WTC11 (cell line): ENCODE measurements around the gene GSN. TPM values are rescaled to one million over a fixed set of nuclear protein-coding genes. Genes with fewer than 3 reads are reported as not detected.

Experiments
- ATAC-seq: fragments of 200-7000 bp; cut with Tn5 transposase; 2 replicates; pipeline ENCODE4 v1.10.0; 2021; ENCODE audit warnings: mild to moderate bottlenecking, moderate library complexity
- CTCF ChIA-PET: fragments of 300-600 bp; sonication (Branson Sonifier 250); formaldehyde crosslinking; loops from one replicate; lab custom pipeline; 2021; ENCODE audit warnings: antibody characterized with exemption; lab: Charles Lee
- POLR2A ChIA-PET: fragments of 350-600 bp; sonication (Branson Sonifier 250); formaldehyde crosslinking; loops from one replicate; lab custom pipeline; 2021; ENCODE audit warnings: antibody characterized with exemption; lab: Charles Lee
- DNase-seq: peaks from one replicate; pipeline ENCODE4 v3.0.0; 2021; ENCODE audit warnings: low spot score
- H3K27ac Mint-ChIP-seq: 2 replicates; pipeline ENCODE4 v1.8.0; 2021; ENCODE audit warnings: mixed read lengths
- H3K27me3 Mint-ChIP-seq: 2 replicates; pipeline ENCODE4 v1.8.0; 2021; ENCODE audit warnings: low read depth, mild to moderate bottlenecking, moderate library complexity, mixed read lengths
- H3K36me3 Mint-ChIP-seq: 2 replicates; pipeline ENCODE4 v1.8.0; 2021; ENCODE audit warnings: mixed read lengths
- H3K4me1 Mint-ChIP-seq: 2 replicates; pipeline ENCODE4 v1.8.0; 2022; ENCODE audit warnings: mixed read lengths
- H3K4me3 Mint-ChIP-seq: 2 replicates; pipeline ENCODE4 v1.8.0; 2021; ENCODE audit warnings: mild to moderate bottlenecking, moderate library complexity, mixed read lengths
- H3K9me3 Mint-ChIP-seq: 2 replicates; pipeline ENCODE4 v1.8.0; 2021; ENCODE audit warnings: mixed read lengths
- AR ChIP-seq: fragments of 250-450 bp; sonication (Bioruptor Pico); IDR thresholded peaks from 2 replicates; pipeline ENCODE4 v1.9.0; 2021; ENCODE audit warnings: mild to moderate bottlenecking
- E2F4 ChIP-seq: sonication (generic); formaldehyde crosslinking; IDR thresholded peaks from 2 replicates; pipeline ENCODE4 v1.8.1; 2022; ENCODE audit warnings: low read depth, mild to moderate bottlenecking, moderate library complexity, missing genetic modification reagents, borderline replicate concordance
- E2F5 ChIP-seq: sonication (generic); formaldehyde crosslinking; IDR thresholded peaks from 2 replicates; pipeline ENCODE4 v1.8.1; 2022; ENCODE audit warnings: mild to moderate bottlenecking, moderate library complexity, missing genetic modification reagents
- ESRRA ChIP-seq: sonication (generic); formaldehyde crosslinking; IDR thresholded peaks from 2 replicates; pipeline ENCODE4 v1.8.1; 2022; ENCODE audit warnings: mild to moderate bottlenecking, missing genetic modification reagents, borderline replicate concordance
- ETV6 ChIP-seq: sonication (generic); formaldehyde crosslinking; IDR thresholded peaks from 2 replicates; pipeline ENCODE4 v1.8.1; 2022; ENCODE audit warnings: mild to moderate bottlenecking, missing genetic modification reagents
- FOXK1 ChIP-seq: sonication (generic); formaldehyde crosslinking; IDR thresholded peaks from 2 replicates; pipeline ENCODE4 v1.8.0; 2022; ENCODE audit warnings: mild to moderate bottlenecking, moderate library complexity, missing genetic modification reagents
- GRHL2 ChIP-seq: fragments of 250-450 bp; sonication (Bioruptor Pico); IDR thresholded peaks from 2 replicates; pipeline ENCODE4 v1.8.0; 2022; ENCODE audit warnings: mild to moderate bottlenecking, moderate library complexity; ENCODE audit not compliant: insufficient replicate concordance, severe bottlenecking
- JAZF1 ChIP-seq: fragments of 250-450 bp; sonication (Bioruptor Pico); IDR thresholded peaks from 2 replicates; pipeline ENCODE4 v1.9.0; 2021; ENCODE audit warnings: moderate library complexity, mild to moderate bottlenecking, inconsistent platforms
- JUN ChIP-seq: sonication (generic); formaldehyde crosslinking; IDR thresholded peaks from 2 replicates; pipeline ENCODE4 v1.8.0; 2023; ENCODE audit warnings: mild to moderate bottlenecking, missing genetic modification reagents
- NFYB ChIP-seq: sonication (generic); formaldehyde crosslinking; conservative IDR thresholded peaks from 2 replicates; pipeline ENCODE4 v1.8.0; 2022; ENCODE audit warnings: low read depth, missing genetic modification reagents
- NR2C2 ChIP-seq: sonication (generic); formaldehyde crosslinking; IDR thresholded peaks from 2 replicates; pipeline ENCODE4 v1.8.0; 2022; ENCODE audit warnings: mild to moderate bottlenecking, missing genetic modification reagents
- NR3C1 ChIP-seq: sonication (generic); formaldehyde crosslinking; conservative IDR thresholded peaks from 2 replicates; pipeline ENCODE4 v1.8.1; 2023; ENCODE audit warnings: low read depth, mild to moderate bottlenecking, missing genetic modification reagents
- SMAD3 ChIP-seq: sonication (generic); formaldehyde crosslinking; IDR thresholded peaks from 2 replicates; pipeline ENCODE4 v1.8.0; 2022; ENCODE audit warnings: missing genetic modification reagents, mild to moderate bottlenecking, borderline replicate concordance
- STAT6 ChIP-seq: sonication (generic); formaldehyde crosslinking; conservative IDR thresholded peaks from 2 replicates; pipeline ENCODE4 v1.8.1; 2023; ENCODE audit warnings: mild to moderate bottlenecking, low read depth, missing genetic modification reagents, moderate library complexity
- ZBTB43 ChIP-seq: sonication (generic); formaldehyde crosslinking; IDR thresholded peaks from 2 replicates; pipeline ENCODE4 v1.8.1; 2023; ENCODE audit warnings: mild to moderate bottlenecking, missing genetic modification reagents
- ZNF219 ChIP-seq: sonication (generic); formaldehyde crosslinking; IDR thresholded peaks from 2 replicates; pipeline ENCODE4 v1.8.0; 2023; ENCODE audit warnings: missing genetic modification reagents, mild to moderate bottlenecking, borderline replicate concordance
- ZNF396 ChIP-seq: fragments of 250-450 bp; sonication (Bioruptor Pico); IDR thresholded peaks from 2 replicates; pipeline ENCODE4 v1.8.0; 2021; ENCODE audit warnings: mild to moderate bottlenecking, moderate library complexity, borderline replicate concordance
- ZNF416 ChIP-seq: fragments of 250-450 bp; sonication (Bioruptor Pico); IDR thresholded peaks from 2 replicates; pipeline ENCODE4 v1.9.0; 2021; ENCODE audit warnings: mild to moderate bottlenecking, inconsistent platforms
- ZNF423 ChIP-seq: fragments of 250-450 bp; sonication (Bioruptor Pico); IDR thresholded peaks from 2 replicates; pipeline ENCODE4 v2.1.2; 2022; ENCODE audit warnings: mild to moderate bottlenecking, moderate library complexity
- total RNA-seq: library from RNA; stranded (reverse); gene quantifications from 3 replicates; pipeline ENCODE4 v1.2.3, GENCODE V29; 2021

GSN gene
- total RNA-seq, 1 experiment from 2014 or later, result 47.0 TPM

GRCh38 chr9:121253821-121254501, 14.0 kb upstream of the GSN start (continued):
- TF ChIP-seq FOXK1 (CRISPR knock-in tag) (no peak), JAZF1 (CRISPR knock-in tag) (no peak), ZNF396 (CRISPR knock-in tag) (no peak), SMAD3 (CRISPR knock-in tag) (no peak)

GRCh38 chr9:121259498-121259897, 8.5 kb upstream of the GSN start:
- ChIA-PET CTCF (interaction anchor here (0.9 to 2.4 kb wide), 5 partner anchors 8 to 35 kb away, joined by 3 to 19 read pairs (median 5); partner anchors contain the start of gene GSN), POLR2A (interaction anchor here (1.2 kb wide), 1 partner anchor 8 kb away, joined by 3 read pairs; the partner anchor contains the start of gene GSN)
- Mint-ChIP-seq H3K4me1 (peaks cover 21% of the 10 kb centered on the region), H3K27me3 (peaks cover 26% of the 10 kb centered on the region), H3K4me3 (no peak overlapping the region), H3K27ac (no peak overlapping the region), H3K36me3 (no peaks in the 10 kb centered on the region), H3K9me3 (no peaks in the 10 kb centered on the region)
- ATAC-seq (no peak), DNase-seq (no peak)
- TF ChIP-seq E2F5, result no peak
- TF ChIP-seq NR2C2 (CRISPR knock-in tag), result no peak
- no peak for TF ChIP-seq GRHL2 (CRISPR knock-in tag)
- no peak for TF ChIP-seq ZNF423 (CRISPR knock-in tag)
- TF ChIP-seq ZNF396 (CRISPR knock-in tag), result no peak
- no peak for TF ChIP-seq JUN (CRISPR knock-in tag)
- no peak for TF ChIP-seq ZNF416 (CRISPR knock-in tag)
- TF ChIP-seq NR3C1 (CRISPR knock-in tag), result no peak
- TF ChIP-seq ZNF219 (CRISPR knock-in tag), result no peak

- ATAC-seq (peak; percentile 64), DNase-seq (no peak)
- H3K27ac Mint-ChIP-seq, result no peak overlapping the region
- H3K4me1 Mint-ChIP-seq, result peaks cover 21% of the 10 kb centered on the region
- no peak overlapping the region for H3K4me3 Mint-ChIP-seq
- POLR2A ChIA-PET, result interaction anchor here (1.2 kb wide), 1 partner anchor 8 kb away, joined by 3 read pairs; the partner anchor contains the start of gene GSN
- H3K36me3 Mint-ChIP-seq, result no peaks in the 10 kb centered on the region
- peak; percentile 60; the same call in 1 of the 2 replicates for TF ChIP-seq ESRRA
- no peak for TF ChIP-seq AR
- TF ChIP-seq ETV6, result no peak
- TF ChIP-seq E2F4, result no peak
- TF ChIP-seq ZBTB43 (CRISPR knock-in tag), result no peak
- no peak for TF ChIP-seq NFYB
- no peak for TF ChIP-seq STAT6 (CRISPR knock-in tag)
- H3K9me3 Mint-ChIP-seq, result no peaks in the 10 kb centered on the region
- H3K27me3 Mint-ChIP-seq, result peaks cover 30% of the 10 kb centered on the region
- CTCF ChIA-PET, result interaction anchor here (0.9 to 2.4 kb wide), 7 partner anchors 8 to 46 kb away, joined by 3 to 19 read pairs (median 4); partner anchors contain the start of gene GSN
These were observed 8.0 kb upstream of the GSN start for GRCh38 chr9:121259935-121260334.
